H1 (cell line): ENCODE data around the gene P2RX1. TPM values are rescaled to one million over a fixed set of nuclear protein-coding genes. Genes with fewer than 3 reads are reported as not detected.

ENCODE experiments used
- CTCF ChIA-PET: fragments of 300-600 bp; sonication (Branson Sonifier 250); formaldehyde crosslinking; loops from one replicate; lab custom pipeline; 2021; ENCODE audit not compliant: partially characterized antibody; lab: Charles Lee
- POLR2A ChIA-PET: fragments of 300-600 bp; sonication (Branson Sonifier 250); formaldehyde crosslinking; loops from one replicate; lab custom pipeline; 2021; ENCODE audit warnings: inconsistent platforms; ENCODE audit not compliant: partially characterized antibody; lab: Charles Lee
- DNase-seq, 2 experiments: peaks; one replicate each; pipeline versions ENCODE4 v3.0.0 to v3.0.0-alpha.2; 2010 to 2022; ENCODE audit warnings: low spot score in 2 of 2, low read depth in 1 of 2, mixed read lengths in 1 of 2
- FAIRE-seq: peaks from 2 replicates; lab custom pipeline; 2011; peaks lifted over from hg19 to GRCh38; lab: Jason Lieb, UNC
- H2AFZ ChIP-seq: 2 replicates; pipeline ENCODE4 v1.8.1; 2012; ENCODE audit warnings: low read length, inconsistent platforms
- H2AK5ac ChIP-seq: 2 replicates; pipeline ENCODE4 v1.6.1; 2013; ENCODE audit warnings: low read depth, low read length
- H2BK120ac ChIP-seq: replicated peaks from 2 replicates; pipeline ENCODE3; 2013; ENCODE audit warnings: low read depth, low read length, inconsistent platforms
- H2BK12ac ChIP-seq: 2 replicates; pipeline ENCODE4 v1.6.1; 2013; ENCODE audit warnings: low read depth, low read length
- H2BK15ac ChIP-seq: 2 replicates; pipeline ENCODE4 v1.6.1; 2013; ENCODE audit warnings: low read length
- H2BK20ac ChIP-seq: 2 replicates; pipeline ENCODE4 v1.6.1; 2013; ENCODE audit warnings: low read length
- H2BK5ac ChIP-seq: 2 replicates; pipeline ENCODE4 v1.6.1; 2013; ENCODE audit warnings: low read depth, low read length
- H3K14ac ChIP-seq: 2 replicates; pipeline ENCODE4 v1.6.1; 2013; ENCODE audit warnings: inconsistent platforms; ENCODE audit not compliant: insufficient read length
- H3K18ac ChIP-seq: 2 replicates; pipeline ENCODE4 v1.6.1; 2013; ENCODE audit warnings: low read length; ENCODE audit errors: extremely low read depth
- H3K23ac ChIP-seq: 2 replicates; pipeline ENCODE4 v1.6.1; 2013; ENCODE audit warnings: inconsistent platforms; ENCODE audit not compliant: insufficient read length
- H3K23me2 ChIP-seq: 2 replicates; pipeline ENCODE4 v1.6.1; 2013; ENCODE audit warnings: low read depth, low read length
- H3K27ac ChIP-seq: 2 replicates; pipeline ENCODE4 v1.6.1; 2011; ENCODE audit warnings: low read depth, low read length, inconsistent platforms
- H3K27me3 ChIP-seq, 4 experiments: replicated peaks in 1 of 4; 1 replicate in 1 of 4; 2 replicates in 3 of 4; pipeline versions ENCODE4 v1.6.1 to v1.8.1; 2011 to 2013; ENCODE audit warnings: low read length in 3 of 4, mild to moderate bottlenecking in 3 of 4, inconsistent platforms in 2 of 4, mixed read lengths in 2 of 4, moderate library complexity in 1 of 4; ENCODE audit not compliant: control insufficient read depth in 3 of 4, insufficient read depth in 3 of 4; ENCODE audit errors: extremely low read depth in 1 of 4
- H3K36me3 ChIP-seq, 4 experiments: 2 replicates each; pipeline versions ENCODE4 v1.6.1 to v1.8.1; 2011 to 2013; ENCODE audit warnings: mild to moderate bottlenecking in 4 of 4, low read length in 3 of 4, moderate library complexity in 2 of 4, control low read depth in 1 of 4, inconsistent platforms in 1 of 4; ENCODE audit not compliant: insufficient read depth in 4 of 4, control insufficient read depth in 2 of 4
- H3K4ac ChIP-seq: replicated peaks from 2 replicates; pipeline ENCODE3; 2013; ENCODE audit warnings: low read length, low read depth, mixed read lengths, inconsistent platforms; ENCODE audit not compliant: insufficient read length
- H3K4me1 ChIP-seq, 4 experiments: replicated peaks in 1 of 4; 1 replicate in 1 of 4; 2 replicates in 3 of 4; pipeline versions ENCODE4 v1.6.1 to v1.8.1; 2011 to 2013; ENCODE audit warnings: low read length in 3 of 4, inconsistent platforms in 2 of 4, mixed read lengths in 1 of 4; ENCODE audit not compliant: insufficient read depth in 4 of 4, control insufficient read depth in 3 of 4
- H3K4me2 ChIP-seq, 2 experiments: 2 replicates each; pipeline versions ENCODE4 v1.6.1 to v1.8.1; 2011 to 2013; ENCODE audit warnings: low read depth in 2 of 2, low read length in 2 of 2, control low read depth in 1 of 2, inconsistent platforms in 1 of 2, mild to moderate bottlenecking in 1 of 2; ENCODE audit not compliant: insufficient read depth in 1 of 2
- H3K4me3 ChIP-seq, 4 experiments: fragments of 200-600, 300-600 bp in 1 of 4; sonication (generic), shearing (Covaris generic), sonication (Bioruptor Twin) in 1 of 4; 2 replicates each; pipeline versions ENCODE4 v1.5.1 to v1.8.1; 2011 to 2016; ENCODE audit warnings: low read length in 4 of 4, low read depth in 3 of 4, control low read depth in 2 of 4, inconsistent platforms in 2 of 4, mild to moderate bottlenecking in 2 of 4, mixed read lengths in 1 of 4, moderate library complexity in 1 of 4; ENCODE audit not compliant: insufficient read depth in 2 of 4; ENCODE audit errors: extremely low read depth in 1 of 4
- H3K56ac ChIP-seq: replicated peaks from 2 replicates; pipeline ENCODE3; 2013; ENCODE audit warnings: low read depth, mild to moderate bottlenecking, mixed read lengths, low read length, inconsistent platforms; ENCODE audit not compliant: insufficient read length
- H3K79me1 ChIP-seq: 2 replicates; pipeline ENCODE4 v1.6.1; 2013; ENCODE audit warnings: low read depth, low read length, control low read depth
- H3K79me2 ChIP-seq, 2 experiments: 2 replicates each; pipeline versions ENCODE4 v1.6.1 to v1.8.1; 2012 to 2013; ENCODE audit warnings: low read length in 2 of 2, mild to moderate bottlenecking in 2 of 2, inconsistent platforms in 1 of 2; ENCODE audit not compliant: insufficient read depth in 2 of 2, control insufficient read depth in 1 of 2
- H3K9ac ChIP-seq, 4 experiments: replicated peaks in 1 of 4; 1 replicate in 1 of 4; 2 replicates in 3 of 4; pipeline versions ENCODE4 v1.6.1 to v1.8.1; 2011 to 2013; ENCODE audit warnings: low read depth in 3 of 4, low read length in 3 of 4, control low read depth in 2 of 4, mild to moderate bottlenecking in 2 of 4, moderate library complexity in 2 of 4, inconsistent platforms in 1 of 4; ENCODE audit errors: extremely low read depth in 1 of 4
- H3K9me3 ChIP-seq, 2 experiments: 2 replicates each; pipeline versions ENCODE4 v1.6.1 to v1.8.1; 2012 to 2013; ENCODE audit warnings: mild to moderate bottlenecking in 2 of 2, moderate library complexity in 2 of 2, control low read depth in 1 of 2, inconsistent platforms in 1 of 2, low read depth in 1 of 2, low read length in 1 of 2, mixed read lengths in 1 of 2; ENCODE audit not compliant: insufficient read depth in 2 of 2
- H4K20me1 ChIP-seq, 2 experiments: replicated peaks in 1 of 2; 2 replicates each; pipeline versions ENCODE3 to v1.8.1; 2011 to 2013; ENCODE audit warnings: inconsistent platforms in 2 of 2, low read length in 2 of 2, mild to moderate bottlenecking in 1 of 2; ENCODE audit not compliant: insufficient read depth in 2 of 2, control insufficient read depth in 1 of 2
- H4K5ac ChIP-seq: 2 replicates; pipeline ENCODE4 v1.6.1; 2013; ENCODE audit warnings: low read length, low read depth, mixed read lengths, inconsistent platforms; ENCODE audit not compliant: insufficient read length
- H4K8ac ChIP-seq: 2 replicates; pipeline ENCODE4 v1.8.0; 2013; ENCODE audit warnings: mild to moderate bottlenecking, moderate library complexity, low read length, inconsistent platforms; ENCODE audit not compliant: insufficient read depth; ENCODE audit errors: extremely low read depth
- H4K91ac ChIP-seq: replicated peaks from 2 replicates; pipeline ENCODE3; 2013; ENCODE audit warnings: low read length, mixed read lengths, inconsistent platforms; ENCODE audit not compliant: insufficient read length
- JUND ChIP-seq: IDR thresholded peaks from 2 replicates; pipeline ENCODE4 v1.6.1; 2011; ENCODE audit warnings: mild to moderate bottlenecking, improper control_type of control experiment, low read length
- NANOG ChIP-seq: IDR thresholded peaks from 2 replicates; pipeline ENCODE4 v1.6.1; 2011; ENCODE audit warnings: low read length, low read depth, mild to moderate bottlenecking, inconsistent platforms; ENCODE audit not compliant: insufficient read depth, poor library complexity, severe bottlenecking
- SAP30 ChIP-seq: fragments of 300-600 bp; sonication (generic); IDR thresholded peaks from 2 replicates; pipeline ENCODE4 v1.7.1; 2012; ENCODE audit warnings: low read length, moderate library complexity, mild to moderate bottlenecking, inconsistent platforms; ENCODE audit not compliant: insufficient read depth, insufficient replicate concordance
- WGBS, 2 experiments: shearing (Covaris generic) in 1 of 2; methylation state at CpG; one replicate each; pipeline versions ENCODE4 v1.1.6 to v1.1.7; 2013 to 2015; ENCODE audit warnings: low lambda C conversion rate in 2 of 2, mixed read lengths in 2 of 2, inconsistent platforms in 1 of 2, low coverage in 1 of 2, missing lambda C conversion rate in 1 of 2; ENCODE audit not compliant: insufficient replicate concordance in 2 of 2, insufficient coverage in 1 of 2, insufficient read length in 1 of 2; ENCODE audit errors: extremely low coverage in 1 of 2, missing lambda C conversion rate in 1 of 2; 5-methylcytosine and 5-hydroxymethylcytosine counted together
- polyA plus RNA-seq, 7 experiments: library from polyadenylated mRNA; depleted of rRNA in 3 of 7; stranded (reverse) in 5 of 7; unstranded in 2 of 7; fragments of >200 nt in 5 of 7; fragments of 200-250 nt in 2 of 7; gene quantifications; 1 replicate in 5 of 7; 2 replicates in 1 of 7; 4 replicates in 1 of 7; pipeline versions ENCODE4 v1.2.1 to v1.2.3, GENCODE V29; 2011 to 2013; ENCODE audit warnings: missing spikeins in 2 of 7, mixed read lengths in 2 of 7
- total RNA-seq: library from RNA; stranded (reverse); fragmentation: NEBNext Ultra II Directional; extraction: Animal tissue kit (Norgen Biotek cat#: 25700); gene quantifications from 2 replicates; pipeline ENCODE4 v1.2.1, GENCODE V29; 2021

P2RX1 gene
- total and polyA plus RNA-seq, 2 of the 8 experiments (the other 6 are each of a cell fraction or from before 2014, with no cell fraction given): 0.45 to 1.1 TPM

DNA sequence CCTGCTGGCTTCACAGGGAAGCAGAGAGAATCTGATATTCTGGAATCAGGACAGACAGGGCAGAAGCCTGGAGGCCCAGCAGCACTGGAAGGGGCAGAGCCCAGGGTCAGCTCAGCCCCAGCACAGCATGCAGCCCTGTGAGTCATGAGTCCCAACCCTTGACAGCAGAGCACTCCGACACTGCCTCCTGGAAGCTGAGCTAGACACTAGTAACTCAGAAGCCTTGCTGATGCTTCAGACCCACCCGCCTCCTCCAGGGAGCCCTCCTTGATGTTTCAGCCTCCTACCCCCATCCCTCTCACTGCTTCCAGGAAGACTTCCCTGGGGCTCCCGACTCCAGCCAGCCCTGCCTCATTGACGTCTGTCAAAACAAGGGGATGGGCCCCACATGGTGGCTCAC lies 30.3 kb downstream of the P2RX1 start:
- Histone ChIP-seq H3K23me2 (no peaks in the 10 kb centered on the region), H2AFZ (no peak overlapping the region), H3K27ac (no peak overlapping the region), H2BK120ac (no peak overlapping the region), H4K8ac (no peak overlapping the region), H3K4ac (no peak overlapping the region), H3K79me1 (peaks cover 4% of the 10 kb centered on the region; the same call in 1 of the 2 replicates), H4K5ac (no peak overlapping the region), H3K9me3 (no peaks in the 10 kb centered on the region), H3K4me2 (no peak overlapping the region), H3K14ac (no peak overlapping the region), H3K4me3 (no peak overlapping the region), H3K23ac (no peak overlapping the region), H2BK20ac (no peak overlapping the region), H2BK15ac (no peak overlapping the region), H2BK12ac (no peak overlapping the region), H4K20me1 (peaks cover 2 to 3% of the 10 kb centered on the region in 2 experiments), H3K56ac (no peak overlapping the region), H2BK5ac (no peak overlapping the region), H3K36me3 (peaks cover 3 to 9% (median 5%) of the 10 kb centered on the region in 4 experiments; a peak in 5 of 8 replicates), H2AK5ac (no peak overlapping the region), H3K9ac (no peak overlapping the region), H4K91ac (no peak overlapping the region), H3K4me1 (peaks cover 0 to 18% (median 10%) of the 10 kb centered on the region in 4 experiments; a peak in 6 of 7 replicates), H3K18ac (no peak overlapping the region), H3K27me3 (no peaks in the 10 kb centered on the region), H3K79me2 (no peaks in the 10 kb centered on the region; a peak in 1 of 4 replicates)
- ChIA-PET CTCF (interaction anchor here (1.9 to 5.0 kb wide), 2 partner anchors 22 to 28 kb away, joined by 8 to 33 read pairs; no protein-coding TSS in a partner anchor), POLR2A (no interaction called here)
- WGBS, 2 experiments: 89% methylated on average over 4 of the region's 4 CpGs; no CpG with 5 or more reads in 1 of the 2 experiments
- DNase-seq (no peak), FAIRE-seq (no peak)
- TF ChIP-seq NANOG (no peak), SAP30 (no peak), JUND (0 out of 2 replicates have a peak, but pooled peaks have one; percentile 8)
